Bronchial epithelial cell (primary cell): ENCODE data around the gene C1orf105. TPM values are rescaled to one million over a fixed set of nuclear protein-coding genes. Genes with fewer than 3 reads are reported as not detected.

ENCODE experiments used
- DNase-seq: peaks from one replicate; pipeline ENCODE4 v3.0.0-alpha.2; 2010; ENCODE audit warnings: low read depth
- FAIRE-seq: peaks from 2 replicates; lab custom pipeline; 2011; peaks lifted over from hg19 to GRCh38; lab: Jason Lieb, UNC
- H3K27me3 ChIP-seq: 2 replicates; pipeline ENCODE4 v1.5.1; 2011; ENCODE audit warnings: low read length; ENCODE audit not compliant: control insufficient read depth, insufficient read depth
- H3K36me3 ChIP-seq: 2 replicates; pipeline ENCODE4 v1.5.1; 2011; ENCODE audit warnings: low read length; ENCODE audit not compliant: control insufficient read depth, insufficient read depth
- H3K4me3 ChIP-seq: 2 replicates; pipeline ENCODE4 v1.5.1; 2011; ENCODE audit warnings: mild to moderate bottlenecking, low read depth, low read length, control low read depth
- total RNA-seq: library from RNA; depleted of rRNA; stranded (reverse); fragments of >200 nt; gene quantifications from 2 replicates; pipeline ENCODE4 v1.2.1, GENCODE V29; 2014
- TF ChIP-seq, protein P1 (sequence below): IDR thresholded peaks from 2 replicates; pipeline ENCODE4 v1.5.1; 2011; ENCODE audit warnings: mild to moderate bottlenecking, moderate library complexity, low read length, control low read depth, inconsistent platforms; ENCODE audit not compliant: insufficient read depth, severe bottlenecking

The C1orf105 gene
- total RNA-seq, 1 donor from 2014 or later: not detected

DNA sequence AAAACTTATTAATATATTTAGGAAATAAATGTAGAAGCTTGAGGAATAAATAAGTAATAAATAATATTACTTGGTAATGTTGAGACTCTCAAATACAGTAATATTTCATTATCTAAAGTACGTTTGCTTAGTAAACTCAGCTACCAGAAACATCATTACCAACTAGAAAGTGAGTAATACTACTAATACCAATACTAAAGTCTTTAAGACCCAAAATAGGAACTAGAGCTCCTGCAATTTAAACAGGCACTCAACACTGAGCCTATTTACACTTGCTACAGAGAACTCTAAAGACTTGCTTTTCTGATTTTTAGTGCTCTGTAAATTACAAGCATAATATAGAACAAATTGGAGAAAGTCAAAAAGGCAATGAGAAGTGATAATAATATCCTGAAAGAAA, 13.5 kb upstream of the C1orf105 start:
- no peak for FAIRE-seq

DNA sequence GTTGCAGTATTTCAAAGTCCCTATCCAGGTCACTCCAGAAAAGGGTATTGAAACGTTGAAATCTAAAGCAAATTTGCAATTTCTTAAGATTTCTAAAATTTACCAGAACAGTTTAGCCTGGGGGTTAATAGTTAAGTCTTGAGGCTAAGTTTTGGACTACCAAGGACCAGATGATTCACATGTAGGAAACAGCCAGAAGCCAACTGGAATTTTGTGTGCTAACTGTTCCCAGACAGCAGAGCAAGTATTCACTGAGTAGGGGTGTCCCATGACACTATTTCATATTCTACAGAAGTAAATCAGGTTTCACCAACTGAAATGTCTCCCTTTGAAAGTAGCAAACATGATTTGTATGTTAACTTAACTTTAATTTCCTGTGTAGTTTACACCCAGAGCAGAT, 11.5 kb upstream of the C1orf105 start:
- no peaks in the 10 kb centered on the region for H3K36me3 ChIP-seq
- no peak for DNase-seq
- TF ChIP-seq, protein P1, sequence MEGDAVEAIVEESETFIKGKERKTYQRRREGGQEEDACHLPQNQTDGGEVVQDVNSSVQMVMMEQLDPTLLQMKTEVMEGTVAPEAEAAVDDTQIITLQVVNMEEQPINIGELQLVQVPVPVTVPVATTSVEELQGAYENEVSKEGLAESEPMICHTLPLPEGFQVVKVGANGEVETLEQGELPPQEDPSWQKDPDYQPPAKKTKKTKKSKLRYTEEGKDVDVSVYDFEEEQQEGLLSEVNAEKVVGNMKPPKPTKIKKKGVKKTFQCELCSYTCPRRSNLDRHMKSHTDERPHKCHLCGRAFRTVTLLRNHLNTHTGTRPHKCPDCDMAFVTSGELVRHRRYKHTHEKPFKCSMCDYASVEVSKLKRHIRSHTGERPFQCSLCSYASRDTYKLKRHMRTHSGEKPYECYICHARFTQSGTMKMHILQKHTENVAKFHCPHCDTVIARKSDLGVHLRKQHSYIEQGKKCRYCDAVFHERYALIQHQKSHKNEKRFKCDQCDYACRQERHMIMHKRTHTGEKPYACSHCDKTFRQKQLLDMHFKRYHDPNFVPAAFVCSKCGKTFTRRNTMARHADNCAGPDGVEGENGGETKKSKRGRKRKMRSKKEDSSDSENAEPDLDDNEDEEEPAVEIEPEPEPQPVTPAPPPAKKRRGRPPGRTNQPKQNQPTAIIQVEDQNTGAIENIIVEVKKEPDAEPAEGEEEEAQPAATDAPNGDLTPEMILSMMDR: no peak

More for the DNA sequence above, 13.5 kb upstream of the C1orf105 start:
- H3K36me3 ChIP-seq: no peaks in the 10 kb centered on the region
- no peak for DNase-seq
- no peak overlapping the region for H3K4me3 ChIP-seq
- no peaks in the 10 kb centered on the region for H3K27me3 ChIP-seq
- TF ChIP-seq, protein P1: no peak

DNA sequence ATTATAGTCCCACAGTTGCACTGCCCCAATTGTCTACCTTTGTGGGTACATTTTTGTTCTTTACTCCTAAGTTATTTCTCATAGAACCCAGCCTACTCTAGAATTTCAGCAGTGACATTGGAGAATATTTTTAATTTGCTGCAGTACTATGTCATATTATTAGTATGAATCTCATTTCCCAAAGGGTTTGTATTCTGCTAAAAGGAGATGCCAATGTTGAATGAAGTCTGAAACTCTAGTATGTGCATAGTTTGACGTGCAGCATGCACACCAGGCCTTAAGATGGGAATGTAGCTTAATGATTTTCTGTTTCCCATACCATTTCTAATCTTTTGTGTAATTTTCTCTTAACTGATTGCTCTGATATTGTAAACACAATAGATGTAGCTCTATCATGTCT, 10.5 kb upstream of the C1orf105 start:
- TF ChIP-seq, protein P1: no peak
- H3K4me3 ChIP-seq: no peak overlapping the region
- DNase-seq: no peak
- FAIRE-seq: no peak
- no peaks in the 10 kb centered on the region for H3K27me3 ChIP-seq
- no peaks in the 10 kb centered on the region for H3K36me3 ChIP-seq

More for the DNA sequence above, 11.5 kb upstream of the C1orf105 start:
- no peak for FAIRE-seq
- Histone ChIP-seq H3K27me3 (no peaks in the 10 kb centered on the region), H3K4me3 (no peak overlapping the region)

DNA sequence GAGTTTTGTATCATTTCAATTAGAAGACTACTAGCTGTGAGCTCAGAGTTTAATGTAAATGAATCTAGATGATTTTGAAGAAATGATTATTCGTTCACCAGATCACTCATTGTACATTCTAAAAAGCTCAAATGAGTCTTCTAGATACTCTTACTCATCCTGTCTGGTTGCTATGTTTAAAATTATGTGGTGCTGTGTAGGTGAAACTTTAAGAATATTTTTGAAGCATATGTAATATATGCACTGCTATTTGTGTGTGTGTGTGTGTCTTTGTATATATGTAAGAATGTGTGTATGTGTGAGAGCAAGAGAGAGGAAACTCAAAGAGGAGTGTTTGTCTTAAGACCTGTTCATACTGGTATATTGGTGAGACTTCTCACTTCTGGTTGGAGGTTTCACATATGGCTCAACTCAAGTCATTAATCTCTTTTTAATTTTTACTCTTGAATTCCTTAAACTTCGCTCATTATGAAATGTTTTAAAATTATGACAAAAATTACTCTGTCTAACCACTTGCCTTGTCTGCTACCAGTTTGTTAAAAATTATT, 8.6 kb upstream of the C1orf105 start:
- DNase-seq: peak; percentile 58
- TF ChIP-seq, protein P1: no peak
- no peaks in the 10 kb centered on the region for H3K27me3 ChIP-seq
- H3K36me3 ChIP-seq: no peaks in the 10 kb centered on the region
- no peak overlapping the region for H3K4me3 ChIP-seq
- no peak for FAIRE-seq

DNA sequence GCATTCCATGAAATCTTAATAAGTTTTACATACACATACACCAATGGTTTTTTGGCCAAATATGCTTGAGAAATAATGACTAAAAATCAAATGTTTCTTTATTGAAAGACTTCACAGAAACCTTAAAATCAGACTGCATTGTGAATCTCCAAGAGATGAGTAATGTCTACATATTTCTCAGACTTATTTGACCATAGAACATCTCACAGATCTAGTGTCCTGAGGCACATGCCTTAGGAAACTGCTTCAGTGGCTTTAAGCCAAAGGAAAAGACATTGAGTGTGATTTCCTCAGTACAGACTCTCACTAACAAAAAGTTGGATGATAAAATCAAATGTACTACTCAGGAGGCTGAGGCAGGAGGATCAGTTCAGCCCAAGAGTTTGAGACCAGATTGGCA, 6.2 kb upstream of the C1orf105 start:
- no peaks in the 10 kb centered on the region for H3K36me3 ChIP-seq
- TF ChIP-seq, protein P1: no peak
- no peaks in the 10 kb centered on the region for H3K27me3 ChIP-seq
- H3K4me3 ChIP-seq: no peak overlapping the region
- DNase-seq (peak; percentile 58), FAIRE-seq (no peak)

DNA sequence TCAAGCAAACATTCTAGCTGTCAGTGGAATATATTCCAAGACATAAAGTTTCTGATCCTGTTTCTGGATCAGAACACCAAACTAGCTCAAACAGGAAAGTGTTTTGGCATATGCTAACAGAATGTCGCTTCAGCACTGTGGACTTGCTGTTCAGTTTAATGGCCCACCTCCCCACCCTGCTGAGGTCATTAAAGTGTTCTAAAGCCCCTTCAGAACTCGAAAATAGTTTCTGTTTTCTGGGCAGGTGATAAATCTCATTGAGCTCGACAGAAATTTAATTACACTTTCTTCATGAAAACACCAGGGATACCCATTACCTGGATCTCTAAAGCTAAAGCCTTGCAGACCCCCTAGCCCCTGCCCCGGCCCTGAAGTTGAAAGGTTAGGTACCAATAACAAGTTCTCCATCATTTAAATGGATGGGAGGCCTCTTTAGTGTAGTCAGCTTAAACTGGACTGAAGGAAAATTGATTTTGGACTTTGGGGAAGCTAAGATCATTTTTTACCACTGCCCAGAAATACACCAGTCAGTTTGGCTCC, 3.9 kb upstream of the C1orf105 start:
- DNase-seq: no peak
- H3K36me3 ChIP-seq: no peaks in the 10 kb centered on the region
- no peak for FAIRE-seq
- TF ChIP-seq, protein P1: no peak
- no peaks in the 10 kb centered on the region for H3K27me3 ChIP-seq
- H3K4me3 ChIP-seq: no peak overlapping the region
